Erythroblast (primary cell): ENCODE results near the gene DAP.

Experiments used
- GATA1 ChIP-seq: IDR thresholded peaks from 2 replicates; pipeline ENCODE4 v1.6.1; 2011; ENCODE audit warnings: low read depth, mild to moderate bottlenecking, control low read depth, low read length, moderate library complexity
- POLR2A ChIP-seq: IDR thresholded peaks from 2 replicates; pipeline ENCODE4 v1.6.1; 2011; ENCODE audit warnings: mild to moderate bottlenecking, low read length

DNA sequence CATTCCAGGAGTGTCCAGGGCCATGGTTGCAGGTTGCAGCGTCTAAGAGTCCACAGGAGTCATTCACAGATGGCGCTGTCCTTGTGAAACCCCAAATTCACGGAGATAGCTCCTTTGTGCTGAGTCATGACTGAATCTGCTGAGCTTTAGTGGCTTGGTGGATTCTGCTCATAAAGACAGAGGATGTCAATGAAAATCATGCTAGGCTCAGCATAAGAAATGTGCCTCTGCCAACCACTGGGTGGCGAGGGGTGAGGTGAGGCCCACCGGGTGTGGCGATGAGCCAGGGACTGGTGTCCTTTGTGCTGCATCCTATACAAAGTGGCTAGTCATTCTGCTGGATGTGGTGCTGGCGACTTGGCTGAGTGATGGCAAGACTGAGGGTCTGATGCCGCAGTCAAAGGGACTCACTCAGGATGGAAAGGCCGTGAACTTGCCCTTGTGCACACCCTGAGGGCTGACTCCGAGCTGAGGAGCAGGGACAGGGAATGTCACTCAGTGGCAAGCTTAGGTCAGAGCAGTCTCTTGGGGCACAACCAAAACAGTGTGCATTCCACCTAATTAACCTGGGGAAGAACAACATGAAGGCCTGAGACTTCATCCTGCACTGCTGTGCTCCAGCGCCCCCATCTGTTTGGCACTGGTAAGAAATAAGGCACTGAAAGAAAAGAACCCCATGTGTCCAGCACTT lies 71.5 kb downstream of the DAP start:
- no peak for TF ChIP-seq POLR2A
- TF ChIP-seq GATA1: no peak
